Choroid plexus epithelial cell (primary cell): Measurements from ENCODE around the gene OR10G6.
"Not testable (repeated sequence)": the region's sequence is repeated elsewhere in the genome, so short reads cannot be mapped to it uniquely, and the experiment has no call there.

Source experiments
- DNase-seq: peaks from one replicate; pipeline ENCODE4 v3.0.0-alpha.2; 2010; ENCODE audit warnings: low read depth
- H3K4me3 ChIP-seq: 2 replicates; pipeline ENCODE4 v1.5.1; 2011; ENCODE audit warnings: low read depth, mild to moderate bottlenecking, control low read depth, low read length, moderate library complexity
- CTCF ChIP-seq: conservative IDR thresholded peaks from 2 replicates; pipeline ENCODE4 v1.5.1; 2011; ENCODE audit warnings: low read depth, mild to moderate bottlenecking, control low read depth, inconsistent platforms, low read length, moderate library complexity

The OR10G6 gene

GRCh38 chr11:123995119-123995518 is at the start of gene OR10G6:
OR10G6 (minus strand) TSS chr11:123995161; CDS start chr11:123995161, 0 bp downstream.
- no peak within 1 kb of the TSS for H3K4me3 ChIP-seq
- no peak for DNase-seq
- no peak for TF ChIP-seq CTCF

- no peak for TF ChIP-seq CTCF
- no peak for DNase-seq
- H3K4me3 ChIP-seq: no peak overlapping the region
These were observed 48.5 kb upstream of the OR10G6 start for GRCh38 chr11:124043420-124043819.

- H3K4me3 ChIP-seq: no peak within 1 kb of the TSS
- no peak for TF ChIP-seq CTCF
- no peak for DNase-seq
These were observed 46.3 kb upstream of the OR10G6 start, which contains the start of gene OR10G7 for GRCh38 chr11:124041254-124041653. OR10G7 (minus strand) TSS chr11:124041325; CDS start chr11:124039001, 2,324 bp downstream.

GRCh38 chr11:124039557-124039956 is 44.6 kb upstream of the OR10G6 start:
- no peak for DNase-seq
- H3K4me3 ChIP-seq: no peak overlapping the region
- no peak for TF ChIP-seq CTCF

- no peak for TF ChIP-seq CTCF
- no peak for DNase-seq
- H3K4me3 ChIP-seq: no peak overlapping the region
These were observed 41.7 kb upstream of the OR10G6 start for GRCh38 chr11:124036666-124037065.

GRCh38 chr11:124026498-124026897 is 31.5 kb upstream of the OR10G6 start, which contains the start of gene OR10G8:
OR10G8 (plus strand) TSS chr11:124026798; CDS start chr11:124029623, 2,825 bp downstream.
- TF ChIP-seq CTCF: no peak

GRCh38 chr11:124015837-124016236 is 20.9 kb upstream of the OR10G6 start:
- not testable (repeated sequence) for H3K4me3 ChIP-seq, DNase-seq

More at GRCh38 chr11:124026498-124026897, 31.5 kb upstream of the OR10G6 start, which contains the start of gene OR10G8:
- H3K4me3 ChIP-seq: no peak within 1 kb of the TSS
- DNase-seq: no peak
